Loucy (cell line): ENCODE data around the gene FANCC.

Experiments used
- H2AFZ ChIP-seq: fragments of 200-600 bp; sonication (generic); 2 replicates; pipeline ENCODE4 v1.6.0; 2016; ENCODE audit warnings: antibody characterized with exemption, mild to moderate bottlenecking, low read length, moderate library complexity
- H3F3A ChIP-seq: fragments of 200-600 bp; 2 replicates; pipeline ENCODE4 v1.6.0; 2016; ENCODE audit warnings: antibody characterized with exemption, low read depth, mild to moderate bottlenecking
- H3K27me3 ChIP-seq: fragments of 200-600 bp; sonication (generic); 2 replicates; pipeline ENCODE4 v1.6.1; 2014; ENCODE audit warnings: low read length, mild to moderate bottlenecking; ENCODE audit not compliant: insufficient read depth, poor library complexity, severe bottlenecking
- H3K36me3 ChIP-seq: fragments of 200-600 bp; sonication (generic); 2 replicates; pipeline ENCODE4 v1.6.1; 2016; ENCODE audit warnings: low read length; ENCODE audit not compliant: insufficient read depth
- H3K4me1 ChIP-seq: fragments of 200-600 bp; sonication (generic); 2 replicates; pipeline ENCODE4 v1.5.1; 2014; ENCODE audit warnings: low read length, mild to moderate bottlenecking; ENCODE audit not compliant: insufficient read depth, poor library complexity, severe bottlenecking
- H3K4me2 ChIP-seq: fragments of 200-600 bp; sonication (generic); 2 replicates; pipeline ENCODE4 v1.6.0; 2014; ENCODE audit warnings: antibody characterized with exemption, low read length, low read depth, mild to moderate bottlenecking; ENCODE audit not compliant: poor library complexity, severe bottlenecking
- H3K4me3 ChIP-seq: fragments of 200-600 bp; sonication (generic); 2 replicates; pipeline ENCODE4 v1.5.1; 2014; ENCODE audit warnings: low read length, mild to moderate bottlenecking, mixed read lengths; ENCODE audit not compliant: poor library complexity, severe bottlenecking
- H3K79me2 ChIP-seq: fragments of 200-600 bp; sonication (generic); 2 replicates; pipeline ENCODE4 v1.6.1; 2014; ENCODE audit warnings: low read length; ENCODE audit not compliant: insufficient read depth
- H3K9ac ChIP-seq: fragments of 200-600 bp; sonication (generic); 2 replicates; pipeline ENCODE4 v1.6.0; 2014; ENCODE audit warnings: mild to moderate bottlenecking, low read depth, low read length, moderate library complexity; ENCODE audit not compliant: poor library complexity, severe bottlenecking
- H3K9me2 ChIP-seq: fragments of 200-600 bp; sonication (generic); replicated peaks from 2 replicates; pipeline ENCODE4 v1.6.1; 2016; ENCODE audit warnings: low read depth, low read length, mixed read lengths
- H3K9me3 ChIP-seq: fragments of 200-600 bp; sonication (generic); 2 replicates; pipeline ENCODE4 v1.6.1; 2014; ENCODE audit warnings: mild to moderate bottlenecking, antibody characterized with exemption, low read length, low read depth; ENCODE audit not compliant: insufficient read depth
- H4K20me1 ChIP-seq: fragments of 200-600 bp; sonication (generic); 2 replicates; pipeline ENCODE4 v1.6.0; 2014; ENCODE audit warnings: antibody characterized with exemption, low read length, mild to moderate bottlenecking; ENCODE audit not compliant: insufficient read depth, poor library complexity, severe bottlenecking
- EZH2phosphoT487 ChIP-seq: fragments of 200-600 bp; IDR thresholded peaks from 2 replicates; pipeline ENCODE4 v1.6.1; 2018; ENCODE audit warnings: antibody characterized with exemption, mild to moderate bottlenecking, moderate library complexity, borderline replicate concordance
- TF ChIP-seq, protein P1 (sequence below): fragments of 200-600 bp; sonication (generic); conservative IDR thresholded peaks from 2 replicates; pipeline ENCODE4 v1.5.1; 2014; ENCODE audit warnings: mild to moderate bottlenecking, antibody characterized with exemption, low read length

Gene FANCC

DNA sequence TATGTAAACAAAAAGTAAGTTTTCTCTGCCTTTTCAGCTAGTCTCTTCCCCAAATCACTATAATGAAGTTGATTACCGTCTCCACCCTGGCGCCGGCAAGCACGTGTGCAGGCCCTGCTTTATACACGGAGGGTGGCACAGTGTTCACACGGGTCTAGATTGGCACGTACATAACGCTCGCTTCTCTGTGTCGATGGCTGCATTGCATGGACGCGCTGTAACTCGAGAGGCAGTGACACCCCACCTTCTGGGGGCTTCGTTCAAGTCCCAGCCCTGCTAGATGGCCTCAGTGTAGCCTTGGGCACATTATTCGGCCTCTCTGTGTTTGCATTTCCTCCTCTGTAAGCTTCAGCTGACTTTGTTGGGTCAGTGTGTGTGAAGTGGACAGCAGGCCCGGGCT lies 223.9 kb downstream of the FANCC start:
- Histone ChIP-seq H3K4me3 (no peak overlapping the region), H2AFZ (no peak overlapping the region), H3K4me1 (peaks cover 48% of the 10 kb centered on the region), H3K9me2 (no peaks in the 10 kb centered on the region), H3K4me2 (no peak overlapping the region), H3K9me3 (no peaks in the 10 kb centered on the region), H4K20me1 (no peaks in the 10 kb centered on the region), H3K27me3 (no peaks in the 10 kb centered on the region), H3K36me3 (no peaks in the 10 kb centered on the region), H3F3A (no peaks in the 10 kb centered on the region), H3K9ac (no peak overlapping the region), H3K79me2 (no peaks in the 10 kb centered on the region)
- TF ChIP-seq EZH2phosphoT487: no peak
- TF ChIP-seq, protein P1, sequence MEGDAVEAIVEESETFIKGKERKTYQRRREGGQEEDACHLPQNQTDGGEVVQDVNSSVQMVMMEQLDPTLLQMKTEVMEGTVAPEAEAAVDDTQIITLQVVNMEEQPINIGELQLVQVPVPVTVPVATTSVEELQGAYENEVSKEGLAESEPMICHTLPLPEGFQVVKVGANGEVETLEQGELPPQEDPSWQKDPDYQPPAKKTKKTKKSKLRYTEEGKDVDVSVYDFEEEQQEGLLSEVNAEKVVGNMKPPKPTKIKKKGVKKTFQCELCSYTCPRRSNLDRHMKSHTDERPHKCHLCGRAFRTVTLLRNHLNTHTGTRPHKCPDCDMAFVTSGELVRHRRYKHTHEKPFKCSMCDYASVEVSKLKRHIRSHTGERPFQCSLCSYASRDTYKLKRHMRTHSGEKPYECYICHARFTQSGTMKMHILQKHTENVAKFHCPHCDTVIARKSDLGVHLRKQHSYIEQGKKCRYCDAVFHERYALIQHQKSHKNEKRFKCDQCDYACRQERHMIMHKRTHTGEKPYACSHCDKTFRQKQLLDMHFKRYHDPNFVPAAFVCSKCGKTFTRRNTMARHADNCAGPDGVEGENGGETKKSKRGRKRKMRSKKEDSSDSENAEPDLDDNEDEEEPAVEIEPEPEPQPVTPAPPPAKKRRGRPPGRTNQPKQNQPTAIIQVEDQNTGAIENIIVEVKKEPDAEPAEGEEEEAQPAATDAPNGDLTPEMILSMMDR: no peak

DNA sequence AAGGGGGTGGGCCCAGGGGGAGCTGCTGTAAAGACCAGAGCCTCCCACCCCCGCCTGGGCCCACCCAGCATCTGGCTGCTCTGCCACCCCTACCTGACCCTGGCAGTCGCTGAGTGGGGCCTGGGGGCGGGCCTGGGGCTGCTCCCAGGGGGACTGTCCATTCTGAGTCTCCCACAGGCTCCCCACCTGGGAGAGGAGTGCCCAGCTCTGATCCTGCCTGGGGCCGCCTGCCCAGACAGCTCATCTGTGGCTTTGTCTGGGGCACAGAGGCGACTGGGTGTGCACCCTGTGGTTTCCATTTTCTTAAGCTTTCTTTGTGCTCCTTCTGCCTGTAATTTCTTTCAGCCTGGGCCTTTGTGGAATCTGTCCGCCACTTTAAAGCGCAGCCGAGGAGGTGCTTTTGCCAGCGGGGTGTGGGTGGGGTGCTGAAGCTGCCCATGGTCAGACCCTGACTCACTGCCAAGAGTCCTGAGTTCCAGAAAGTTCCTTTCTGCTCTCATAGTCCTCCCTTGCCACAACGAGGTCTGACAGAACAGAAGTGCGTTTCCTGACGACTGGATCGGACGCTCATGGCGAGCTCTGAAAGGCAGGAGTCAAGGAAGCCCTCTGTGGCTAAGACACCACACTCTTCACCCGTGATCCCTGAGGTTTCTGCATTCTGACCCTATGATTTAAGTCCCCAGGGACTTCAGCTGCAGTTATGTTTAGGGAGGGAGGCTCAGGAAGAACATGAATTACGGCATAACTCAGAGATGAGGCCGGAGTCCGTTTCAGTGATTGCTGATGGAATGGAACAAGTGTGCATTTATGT lies 225.0 kb downstream of the FANCC start:
- Histone ChIP-seq H3K4me2 (peak overlapping the region; percentile 40), H3K79me2 (no peaks in the 10 kb centered on the region), H2AFZ (no peak overlapping the region; the same call in 1 of the 2 replicates), H3K4me3 (no peak overlapping the region), H3K9me3 (no peaks in the 10 kb centered on the region), H3K27me3 (no peaks in the 10 kb centered on the region), H3K9ac (peak overlapping the region; percentile 1), H4K20me1 (no peaks in the 10 kb centered on the region), H3K36me3 (no peaks in the 10 kb centered on the region), H3K4me1 (peaks cover 51% of the 10 kb centered on the region), H3K9me2 (no peaks in the 10 kb centered on the region), H3F3A (no peaks in the 10 kb centered on the region)
- TF ChIP-seq EZH2phosphoT487: no peak
- TF ChIP-seq, protein P1: no peak

DNA sequence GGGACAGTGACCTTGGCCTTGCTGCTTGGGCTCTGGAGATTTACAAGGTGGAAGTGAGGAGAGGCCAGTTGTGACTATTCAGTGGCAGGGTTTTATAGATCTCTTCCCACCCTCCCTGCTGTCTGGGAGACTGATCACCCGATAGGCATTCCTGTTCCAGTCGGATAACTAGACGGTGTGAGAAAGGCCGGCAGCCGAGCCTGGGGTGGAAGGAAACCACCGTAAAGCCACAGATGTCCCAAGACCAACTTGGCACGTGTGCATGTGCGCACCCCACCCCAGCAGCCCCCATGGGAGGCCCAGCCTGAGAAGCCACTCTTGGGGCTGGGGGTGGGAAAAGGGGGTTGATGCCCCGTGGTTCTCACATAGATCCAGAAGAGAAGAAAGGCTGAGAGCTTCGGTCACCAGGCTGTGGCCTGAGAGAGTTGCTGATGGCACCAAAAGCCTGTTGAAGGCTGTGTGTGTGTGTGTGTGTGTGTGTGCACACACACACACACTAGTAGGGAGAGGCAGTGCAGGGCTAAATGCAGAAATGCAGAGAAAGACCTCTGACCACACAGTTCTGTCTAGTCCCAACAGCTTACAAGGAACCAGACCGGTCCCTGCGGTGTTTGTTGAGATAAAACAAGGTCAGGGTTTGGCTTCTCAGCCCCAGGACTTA lies 225.8 kb downstream of the FANCC start:
- Histone ChIP-seq H3K4me1 (peaks cover 51% of the 10 kb centered on the region), H3K79me2 (no peaks in the 10 kb centered on the region), H3K9ac (peak overlapping the region; percentile 1), H3K36me3 (no peaks in the 10 kb centered on the region), H3K4me2 (peak overlapping the region; percentile 40), H3K27me3 (no peaks in the 10 kb centered on the region), H3F3A (no peaks in the 10 kb centered on the region), H4K20me1 (no peaks in the 10 kb centered on the region), H3K9me2 (no peaks in the 10 kb centered on the region), H3K4me3 (no peak overlapping the region), H2AFZ (no peak overlapping the region), H3K9me3 (no peaks in the 10 kb centered on the region)
- TF ChIP-seq, protein P1: no peak
- TF ChIP-seq EZH2phosphoT487: no peak
